NCI-H774 (cell line): Measurements from ENCODE around the gene LCMT2.

Experiments used
- DNase-seq: peaks from one replicate; lab custom pipeline; 2025; lab: John Stamatoyannopoulos, UW

The LCMT2 gene, protein sequence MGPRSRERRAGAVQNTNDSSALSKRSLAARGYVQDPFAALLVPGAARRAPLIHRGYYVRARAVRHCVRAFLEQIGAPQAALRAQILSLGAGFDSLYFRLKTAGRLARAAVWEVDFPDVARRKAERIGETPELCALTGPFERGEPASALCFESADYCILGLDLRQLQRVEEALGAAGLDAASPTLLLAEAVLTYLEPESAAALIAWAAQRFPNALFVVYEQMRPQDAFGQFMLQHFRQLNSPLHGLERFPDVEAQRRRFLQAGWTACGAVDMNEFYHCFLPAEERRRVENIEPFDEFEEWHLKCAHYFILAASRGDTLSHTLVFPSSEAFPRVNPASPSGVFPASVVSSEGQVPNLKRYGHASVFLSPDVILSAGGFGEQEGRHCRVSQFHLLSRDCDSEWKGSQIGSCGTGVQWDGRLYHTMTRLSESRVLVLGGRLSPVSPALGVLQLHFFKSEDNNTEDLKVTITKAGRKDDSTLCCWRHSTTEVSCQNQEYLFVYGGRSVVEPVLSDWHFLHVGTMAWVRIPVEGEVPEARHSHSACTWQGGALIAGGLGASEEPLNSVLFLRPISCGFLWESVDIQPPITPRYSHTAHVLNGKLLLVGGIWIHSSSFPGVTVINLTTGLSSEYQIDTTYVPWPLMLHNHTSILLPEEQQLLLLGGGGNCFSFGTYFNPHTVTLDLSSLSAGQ

DNA sequence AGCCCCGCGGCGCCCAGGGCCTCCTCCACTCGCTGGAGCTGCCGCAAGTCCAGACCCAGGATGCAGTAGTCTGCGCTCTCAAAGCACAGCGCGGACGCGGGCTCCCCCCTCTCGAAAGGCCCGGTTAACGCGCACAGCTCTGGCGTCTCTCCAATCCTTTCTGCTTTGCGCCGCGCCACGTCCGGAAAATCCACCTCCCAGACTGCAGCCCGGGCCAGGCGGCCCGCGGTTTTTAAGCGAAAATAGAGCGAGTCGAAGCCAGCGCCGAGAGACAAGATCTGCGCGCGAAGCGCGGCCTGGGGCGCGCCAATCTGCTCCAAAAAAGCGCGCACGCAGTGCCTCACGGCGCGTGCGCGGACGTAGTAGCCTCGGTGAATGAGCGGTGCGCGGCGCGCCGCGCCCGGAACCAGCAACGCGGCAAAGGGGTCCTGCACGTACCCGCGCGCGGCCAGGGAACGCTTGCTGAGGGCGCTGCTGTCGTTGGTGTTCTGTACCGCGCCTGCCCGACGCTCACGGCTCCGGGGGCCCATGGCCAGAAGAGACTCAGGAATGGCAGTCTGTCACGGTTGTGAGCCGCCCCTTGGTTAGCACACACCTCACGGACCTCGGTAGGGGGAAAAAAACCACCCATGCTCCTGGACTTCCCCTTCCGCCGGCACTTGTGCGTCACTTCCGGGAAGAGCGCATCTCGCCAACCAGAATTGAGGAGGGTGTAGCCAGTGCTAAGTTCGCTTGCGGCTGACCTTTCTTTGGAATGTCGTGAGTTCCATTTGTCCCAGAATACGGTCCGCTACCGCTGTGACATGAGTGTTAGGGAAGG lies at the start of gene LCMT2:
Gene LCMT2, minus strand, starts transcription at position 614 of the 820 bp plus-strand sequence. Its CDS starts 84 bp downstream, at position 530.
- peak; percentile 89 for DNase-seq

DNA sequence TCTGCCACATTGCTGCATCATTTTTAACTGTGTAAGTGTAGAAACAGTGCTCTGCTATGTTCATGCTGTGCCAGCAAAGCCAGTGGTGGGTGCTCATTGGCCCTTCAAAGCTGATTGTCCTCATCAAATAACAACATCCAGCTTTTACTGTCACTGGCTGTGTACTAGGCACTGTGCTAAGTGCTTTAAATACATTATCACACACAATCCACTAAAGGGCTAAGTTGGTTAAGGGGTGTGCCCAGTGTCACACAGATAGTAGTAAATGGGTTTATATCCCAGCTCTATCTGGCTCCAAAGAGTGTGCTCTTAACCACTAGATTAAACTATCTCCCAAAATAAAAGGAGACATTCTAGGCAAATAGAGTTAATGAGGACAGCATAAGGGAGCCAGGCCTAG lies 48.2 kb upstream of the LCMT2 start:
- DNase-seq, result no peak

DNA sequence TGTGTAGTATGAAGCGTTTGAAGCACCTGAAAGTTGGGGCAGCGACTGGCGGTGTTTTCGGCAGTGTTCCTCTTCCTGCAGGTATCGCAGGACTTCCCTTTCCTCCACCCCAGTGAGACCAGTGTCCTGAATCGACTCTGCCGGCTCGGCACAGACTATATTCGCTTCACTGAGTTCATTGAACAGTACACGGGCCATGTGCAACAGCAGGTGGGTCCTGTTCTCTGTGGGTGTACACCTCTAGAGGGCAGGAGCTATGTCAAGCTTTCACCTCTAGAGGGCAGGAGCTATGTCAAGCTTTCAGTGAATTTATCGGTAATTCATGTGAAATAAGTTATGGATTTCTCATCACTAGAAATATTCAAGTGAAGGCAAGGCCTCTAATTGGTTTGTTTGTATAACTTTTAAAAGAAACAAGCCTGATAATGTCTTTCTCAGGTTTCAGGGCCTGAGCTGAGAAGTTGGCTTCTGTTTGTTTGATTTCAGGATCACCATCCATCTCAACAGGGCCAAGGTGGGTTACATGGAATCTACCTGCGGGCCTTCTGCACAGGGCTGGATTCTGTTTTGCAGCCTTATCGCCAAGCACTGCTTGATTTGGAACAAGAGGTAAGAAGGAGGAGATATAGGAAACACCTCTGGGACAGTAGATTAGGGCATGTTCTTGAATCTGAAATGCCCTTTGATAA lies 45.8 kb upstream of the LCMT2 start:
- DNase-seq, result no peak

DNA sequence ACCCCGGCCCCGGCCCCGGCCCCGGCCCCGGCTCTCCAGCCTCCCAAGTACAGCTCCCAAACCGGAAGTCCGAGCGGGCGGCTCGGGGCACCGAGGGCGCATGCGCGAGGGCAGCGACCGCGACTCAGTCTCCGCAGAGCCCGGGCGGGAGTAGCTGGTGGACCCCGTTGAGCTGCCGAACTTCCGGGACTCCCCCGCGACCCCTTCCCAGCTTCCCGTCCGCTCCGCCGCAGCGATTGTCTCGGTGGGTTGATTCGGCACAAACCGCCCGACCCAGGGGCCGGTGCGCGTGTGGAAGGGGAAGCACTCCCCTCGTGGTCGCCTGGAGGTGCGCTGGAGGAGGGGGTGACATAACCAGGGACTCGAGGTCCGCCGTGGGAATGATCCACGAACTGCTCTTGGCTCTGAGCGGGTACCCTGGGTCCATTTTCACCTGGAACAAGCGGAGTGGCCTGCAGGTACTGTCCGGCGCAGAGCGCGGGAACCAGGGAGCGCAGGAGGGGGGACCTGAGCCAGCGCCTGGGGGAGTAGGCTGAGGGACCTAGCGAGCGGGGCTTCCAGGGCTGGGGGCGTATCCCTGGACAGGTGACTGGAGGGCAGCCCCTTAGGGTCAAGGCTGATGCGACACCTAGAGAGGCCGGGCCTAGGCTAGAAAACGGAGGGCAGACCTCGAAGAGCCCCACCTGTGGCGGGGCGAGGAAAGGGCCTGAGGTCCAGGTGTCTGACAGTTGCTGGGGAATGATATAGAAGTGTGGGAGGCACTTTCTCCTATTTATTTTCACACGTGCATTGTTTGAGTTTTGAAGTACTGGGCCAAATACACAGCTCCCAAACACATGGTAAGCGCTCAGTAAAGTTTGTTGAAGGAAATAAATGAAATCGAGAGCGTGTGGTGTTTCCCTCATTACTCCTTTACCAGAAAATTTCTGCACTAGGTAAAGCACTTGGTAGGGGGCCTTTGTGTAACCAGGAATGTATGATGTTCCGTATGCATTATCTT lies 40.9 kb upstream of the LCMT2 start, which contains the start of the genes TUBGCP4 and ZSCAN29:
Gene TUBGCP4, plus strand, starts transcription at position 127 of the 1,000 bp plus-strand sequence. Its CDS starts 254 bp downstream, at position 381.
Gene ZSCAN29, minus strand, starts transcription at position 69 of the 1,000 bp plus-strand sequence. CDS start 1,130 bp downstream, outside the sequence.
- DNase-seq, result peak; percentile 86

DNA sequence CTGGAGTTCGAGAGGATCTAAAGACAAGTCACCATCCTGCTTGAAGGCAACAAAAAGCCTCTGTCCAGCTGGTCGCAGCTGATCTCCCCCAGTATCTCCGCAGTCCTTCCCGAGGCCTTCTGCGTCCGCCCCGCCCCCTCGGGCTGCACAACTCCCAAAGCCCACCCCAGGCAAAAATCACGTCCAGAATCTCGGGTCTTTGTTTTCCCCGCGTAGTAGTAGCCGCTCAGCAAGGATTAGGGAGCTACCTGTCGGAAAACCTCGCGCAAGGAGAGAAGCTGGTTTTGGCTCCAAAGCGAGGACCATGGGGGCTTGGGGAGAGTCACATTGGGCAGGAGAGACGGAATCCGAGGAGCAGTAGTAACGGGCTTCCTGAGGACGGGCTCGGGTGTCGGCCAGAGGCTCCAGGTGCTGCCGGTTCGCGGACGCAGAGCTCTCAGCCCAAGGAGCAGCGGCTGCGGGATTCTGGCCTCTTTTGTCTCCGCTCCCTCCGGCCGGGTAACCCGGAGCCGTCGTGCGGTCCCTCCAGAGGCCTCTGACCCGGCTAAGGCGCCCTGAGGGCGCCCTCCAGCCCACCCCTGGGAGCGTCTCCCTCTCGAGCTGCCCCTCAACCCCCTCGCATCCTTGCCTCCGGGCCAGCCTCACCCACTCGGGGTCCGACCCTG lies 40.1 kb upstream of the LCMT2 start:
- no peak for DNase-seq

DNA sequence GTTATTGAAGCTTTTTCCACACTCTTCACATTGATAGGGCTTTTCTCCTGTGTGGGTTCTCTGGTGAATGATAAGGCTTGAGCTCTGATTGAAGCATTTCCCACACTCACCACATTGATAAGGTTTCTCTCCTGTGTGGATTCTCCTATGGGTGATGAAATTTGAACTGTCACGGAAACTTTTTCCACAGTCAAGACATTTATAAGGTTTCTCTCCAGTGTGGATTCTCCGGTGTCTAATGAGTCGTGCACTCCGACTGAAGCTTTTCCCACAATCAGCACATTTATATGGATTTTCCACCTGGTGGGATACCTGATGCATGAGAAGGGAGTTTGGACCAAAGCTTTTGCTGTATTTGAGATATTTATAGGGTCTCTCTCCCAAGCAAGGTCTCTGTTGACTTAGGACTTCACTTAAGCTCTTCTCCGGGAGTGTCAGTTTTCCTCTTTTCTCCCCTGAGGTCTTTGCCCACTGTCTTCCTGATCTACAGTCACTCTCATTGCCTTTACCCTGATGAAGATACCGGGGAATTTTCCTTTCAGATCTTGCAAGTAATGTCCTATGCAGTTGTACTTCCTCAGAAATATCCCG lies 31.0 kb upstream of the LCMT2 start:
- DNase-seq, result no peak

DNA sequence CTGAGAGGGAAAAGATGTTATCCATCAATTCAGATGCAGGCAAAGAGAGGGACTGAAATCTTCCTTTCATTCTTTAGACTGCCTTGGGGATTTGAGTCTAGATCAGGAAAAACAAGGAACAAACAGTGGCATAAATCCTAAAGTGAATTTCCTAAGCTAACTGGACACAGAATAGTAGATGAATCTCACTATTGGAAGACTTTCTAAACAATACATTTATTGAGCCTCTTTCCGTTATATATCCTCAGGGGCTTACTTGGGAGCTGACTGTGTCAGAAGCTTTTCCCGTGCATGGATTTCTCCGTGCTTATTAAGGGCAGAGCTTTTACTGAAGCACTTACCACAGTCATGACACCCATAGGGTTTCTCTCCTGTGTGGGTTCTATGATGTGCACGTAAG lies 30.4 kb upstream of the LCMT2 start:
- no peak for DNase-seq

DNA sequence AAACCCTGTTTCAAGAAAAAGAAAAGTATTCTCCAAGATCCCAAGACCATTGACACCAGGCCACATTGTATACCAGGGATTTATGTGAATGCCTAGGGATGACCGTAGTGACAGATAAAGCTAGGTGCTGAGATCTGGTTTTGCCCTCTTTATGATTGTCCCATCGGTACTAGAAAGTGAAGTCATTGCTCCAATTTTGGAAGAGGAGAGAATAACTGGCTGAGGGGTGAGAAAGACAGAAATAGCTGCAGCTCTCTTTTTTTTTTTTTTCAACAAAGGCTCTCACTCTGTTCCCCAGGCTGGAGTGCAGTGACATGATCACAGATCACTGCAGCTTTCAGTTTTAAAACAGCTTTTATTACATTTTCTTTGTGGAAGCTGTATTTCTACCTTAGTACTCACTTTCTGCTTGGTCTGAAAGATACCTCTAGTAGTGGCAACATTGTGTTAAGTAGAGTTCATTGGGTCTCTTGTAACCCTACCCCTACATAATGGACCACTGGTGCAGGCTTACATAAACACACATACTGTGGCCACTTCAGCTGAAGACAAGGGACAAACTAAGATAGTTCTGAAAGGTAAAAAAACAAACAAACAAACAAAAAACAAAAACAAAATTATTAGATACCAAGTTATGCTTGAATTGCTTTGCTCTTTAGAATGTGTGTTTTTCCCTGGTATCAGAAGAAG lies 22.5 kb upstream of the LCMT2 start:
- DNase-seq, result no peak

DNA sequence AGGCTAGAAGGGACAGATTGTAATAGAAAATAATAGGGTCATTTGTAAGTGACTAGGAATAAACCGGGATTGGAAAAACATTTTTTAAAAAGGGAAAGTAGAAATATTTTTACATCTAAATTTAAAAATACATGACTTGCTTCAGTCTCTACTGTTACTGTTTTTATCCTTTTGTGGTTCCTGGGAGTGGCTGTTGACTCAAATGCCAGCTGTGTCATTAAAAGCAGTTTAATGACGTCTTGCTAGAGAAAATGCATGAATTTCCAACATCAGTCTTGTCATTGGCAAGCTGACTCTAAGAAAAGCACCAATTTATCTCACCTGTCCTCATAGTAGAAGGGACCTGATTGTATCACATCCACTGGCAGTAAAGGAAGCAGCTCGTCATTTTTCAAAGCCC lies 16.7 kb upstream of the LCMT2 start:
- peak; percentile 39 for DNase-seq

DNA sequence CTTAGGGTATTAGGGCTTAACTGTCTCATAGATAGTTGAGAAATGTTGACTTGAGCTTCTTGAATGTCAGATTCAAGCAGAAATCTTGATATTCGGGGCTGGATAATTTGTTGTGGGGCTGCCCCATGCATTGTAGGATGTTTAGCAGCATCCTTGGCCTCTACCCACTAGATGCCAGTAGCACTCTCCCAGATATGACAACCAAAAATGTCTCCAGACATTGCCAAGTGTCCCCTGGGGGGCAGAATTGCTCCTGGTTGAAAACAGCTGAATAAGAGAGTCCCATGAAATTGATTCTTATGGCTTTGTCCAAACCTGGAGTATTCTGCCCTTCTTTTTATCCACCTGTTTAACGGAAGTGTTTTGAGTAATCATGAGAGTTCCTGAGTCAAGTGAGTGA lies 15.9 kb upstream of the LCMT2 start:
- no peak for DNase-seq

DNA sequence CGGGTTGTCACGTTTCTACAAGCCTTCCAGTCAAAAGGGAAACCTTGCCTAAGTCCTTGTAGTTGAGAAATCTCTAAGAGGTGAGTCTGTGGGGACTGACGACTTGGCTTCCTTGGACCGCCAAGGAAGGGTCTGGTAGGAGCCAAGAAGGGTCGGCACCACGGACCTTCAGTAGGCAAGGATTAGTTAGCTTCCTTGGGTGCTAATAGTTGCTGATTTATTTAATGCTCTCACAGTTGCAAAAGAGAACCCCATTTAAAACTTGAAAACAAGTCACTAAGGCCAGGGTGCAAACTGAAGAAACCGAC lies 361 bp upstream of the LCMT2 start:
- no peak for DNase-seq

DNA sequence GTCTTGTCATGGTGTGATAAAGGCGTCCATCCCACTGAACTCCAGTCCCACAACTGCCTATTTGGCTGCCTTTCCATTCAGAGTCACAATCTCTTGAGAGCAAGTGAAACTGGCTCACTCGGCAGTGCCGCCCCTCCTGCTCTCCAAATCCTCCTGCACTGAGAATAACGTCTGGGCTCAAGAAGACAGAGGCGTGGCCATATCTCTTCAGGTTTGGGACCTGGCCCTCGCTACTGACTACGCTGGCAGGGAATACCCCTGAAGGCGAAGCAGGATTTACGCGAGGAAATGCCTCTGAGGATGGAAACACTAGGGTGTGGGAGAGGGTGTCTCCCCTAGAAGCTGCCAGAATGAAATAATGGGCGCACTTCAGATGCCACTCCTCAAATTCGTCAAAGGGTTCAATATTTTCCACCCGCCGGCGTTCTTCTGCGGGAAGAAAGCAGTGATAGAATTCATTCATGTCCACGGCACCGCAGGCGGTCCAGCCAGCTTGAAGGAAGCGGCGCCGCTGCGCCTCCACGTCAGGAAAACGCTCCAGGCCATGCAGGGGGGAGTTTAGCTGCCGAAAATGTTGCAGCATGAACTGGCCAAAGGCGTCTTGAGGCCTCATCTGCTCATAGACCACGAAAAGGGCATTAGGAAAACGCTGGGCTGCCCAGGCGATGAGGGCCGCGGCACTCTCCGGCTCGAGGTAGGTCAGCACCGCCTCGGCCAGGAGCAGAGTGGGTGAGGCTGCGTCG lies 985 bp downstream of the LCMT2 start:
- no peak for DNase-seq

DNA sequence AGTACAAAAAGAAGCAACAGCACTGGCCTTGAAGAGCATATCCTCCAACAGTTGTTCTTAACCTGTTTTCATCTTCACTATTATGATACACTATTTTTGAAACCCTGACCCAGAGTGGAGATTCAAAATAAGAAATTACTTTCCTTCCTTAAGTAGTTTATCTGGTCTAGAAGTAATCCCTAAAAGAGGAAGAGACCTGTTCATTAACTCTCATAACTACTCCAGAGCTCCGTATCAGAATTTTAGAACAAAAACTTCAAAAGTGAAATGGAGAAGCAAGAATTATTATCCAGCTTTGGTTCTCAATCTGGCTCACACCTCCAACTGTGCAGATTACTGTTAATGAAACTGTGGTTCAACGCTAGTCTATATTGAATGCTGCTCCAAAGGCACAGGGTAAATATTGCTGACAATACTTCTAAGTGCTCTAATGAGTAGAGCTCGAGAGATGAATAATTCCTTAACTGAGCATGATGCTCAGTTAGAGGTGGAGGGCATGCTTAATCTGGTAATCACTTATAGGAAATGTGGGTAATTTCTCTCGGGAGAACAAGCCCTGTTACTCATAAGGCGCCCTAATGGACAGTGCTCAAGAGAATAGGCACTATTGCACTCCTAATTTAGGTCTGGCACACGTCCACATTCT lies 5.2 kb downstream of the LCMT2 start:
- no peak for DNase-seq

DNA sequence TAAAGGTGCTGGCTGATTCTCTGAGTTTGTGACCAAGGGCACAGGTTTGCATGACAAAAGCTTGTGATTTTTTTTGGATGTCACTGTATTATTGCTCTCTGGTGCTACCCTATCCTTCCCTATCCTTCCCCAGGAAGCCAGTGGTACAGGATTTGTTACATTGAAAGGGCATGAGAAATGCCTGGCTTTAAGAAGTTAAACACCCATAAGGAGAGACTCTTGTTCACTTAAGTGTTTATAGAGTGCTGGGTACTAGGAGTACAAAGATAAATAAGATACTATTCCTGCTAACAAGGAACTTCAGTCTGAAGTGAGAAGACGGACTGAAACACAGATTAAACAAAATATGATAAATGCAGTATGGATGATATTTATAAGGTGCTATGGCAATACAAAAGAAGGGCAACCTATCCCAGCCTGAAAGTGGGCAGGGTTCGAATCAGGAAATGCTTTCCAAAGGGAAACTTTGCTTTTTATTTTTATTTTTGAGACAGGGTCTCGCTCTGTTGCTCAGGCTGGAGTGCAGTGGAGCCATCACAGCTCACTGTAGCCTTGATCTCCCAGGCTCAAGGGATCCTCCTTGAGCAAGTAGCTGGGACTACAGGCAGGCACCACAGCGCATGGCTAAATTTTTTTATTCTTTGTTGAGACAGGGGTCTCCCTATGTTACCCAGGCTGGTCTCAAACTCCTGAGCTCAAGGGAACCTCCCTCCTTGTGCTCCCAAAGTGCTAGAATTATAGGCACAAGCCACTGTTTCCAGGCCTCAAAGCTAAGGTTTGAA lies 11.2 kb downstream of the LCMT2 start:
- DNase-seq, result no peak

DNA sequence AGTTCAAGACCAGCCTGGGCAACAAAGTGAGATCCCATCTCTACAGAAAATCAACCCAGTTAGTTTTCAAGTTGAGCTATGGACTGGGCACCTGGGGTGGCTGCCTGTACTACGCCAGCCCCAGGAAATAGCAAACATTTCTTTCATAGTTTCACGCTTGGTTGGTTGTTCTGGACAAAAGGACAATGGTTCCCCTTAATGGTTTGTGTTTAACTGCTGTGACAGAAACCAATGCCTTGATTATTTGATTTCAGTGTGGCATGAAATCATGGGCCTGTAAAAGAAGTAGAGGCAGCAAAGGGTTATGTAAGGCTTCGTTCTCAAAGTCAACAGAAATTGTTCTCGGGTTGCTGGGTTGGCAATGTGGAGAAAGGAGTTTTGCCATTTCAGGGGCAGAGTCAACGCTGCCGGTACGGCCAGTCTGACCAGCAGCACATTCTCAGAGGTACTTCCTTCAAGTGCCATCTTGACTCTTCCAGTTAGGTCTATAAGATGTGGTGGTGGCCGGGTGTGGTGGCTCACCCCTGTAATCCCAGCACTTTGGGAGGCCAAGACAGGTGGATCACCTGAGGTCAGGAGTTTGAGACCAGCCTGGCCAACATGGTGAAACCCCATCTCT lies 12.7 kb downstream of the LCMT2 start:
- peak; percentile 57 for DNase-seq

DNA sequence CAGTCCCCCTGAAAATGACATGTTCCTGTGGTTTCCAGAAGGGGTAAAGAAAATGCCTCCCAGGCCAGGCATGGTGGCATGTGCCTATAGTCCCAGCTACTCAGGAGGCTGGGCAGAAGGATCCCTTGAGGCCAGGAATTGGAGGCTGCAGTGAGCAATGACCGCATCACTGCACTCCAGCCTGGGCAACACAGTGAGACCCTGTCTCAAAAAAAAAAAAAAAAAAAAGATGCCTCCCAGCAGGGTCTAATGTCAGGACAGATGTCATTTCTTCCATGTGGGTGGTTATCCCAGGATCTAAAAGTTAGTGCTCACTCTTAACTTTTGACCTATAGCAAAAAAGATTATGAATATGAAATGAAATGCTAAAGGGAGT lies 13.4 kb downstream of the LCMT2 start:
- DNase-seq, result no peak
